Activated CD4-positive, alpha-beta T cell treated with anti-CD3 and anti-CD28 coated beads, Interleukin-2, amount 50 U/mL, for 16 hours (primary cell): Measurements from ENCODE around the gene CD81.
A peak's percentile ranks its signal among the peaks of the same experiment; 100 is the strongest.
"Not testable (repeated sequence)": the region's sequence is repeated elsewhere in the genome, so short reads cannot be mapped to it uniquely, and the experiment has no call there.

Source experiments
- DNase-seq: peaks from one replicate; pipeline ENCODE4 v3.0.0-alpha.2; 2020

The CD81 gene

GRCh38 chr11:2358754-2359442 is 18.2 kb upstream of the CD81 start:
- DNase-seq, result no peak

DNA sequence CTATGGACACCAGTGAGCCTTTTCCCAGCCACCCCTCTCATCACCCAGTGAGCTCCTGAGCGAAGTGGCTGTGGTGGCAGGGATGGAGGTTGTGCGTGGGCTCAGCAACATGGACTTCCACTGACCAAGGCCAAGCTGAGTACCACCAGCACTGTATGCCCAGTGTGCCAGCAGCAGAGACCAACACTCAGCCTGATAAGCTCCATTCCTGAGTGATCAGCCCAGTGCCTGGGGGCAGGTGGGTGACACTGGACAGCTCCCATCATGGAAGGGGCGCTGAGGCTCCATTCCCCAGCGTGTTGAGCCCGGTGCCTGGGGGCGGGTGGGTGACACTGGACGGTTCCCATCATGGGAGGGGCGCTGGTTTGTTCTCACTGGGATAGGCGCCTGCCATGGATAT is 17.6 kb upstream of the CD81 start:
- DNase-seq, result no peak

DNA sequence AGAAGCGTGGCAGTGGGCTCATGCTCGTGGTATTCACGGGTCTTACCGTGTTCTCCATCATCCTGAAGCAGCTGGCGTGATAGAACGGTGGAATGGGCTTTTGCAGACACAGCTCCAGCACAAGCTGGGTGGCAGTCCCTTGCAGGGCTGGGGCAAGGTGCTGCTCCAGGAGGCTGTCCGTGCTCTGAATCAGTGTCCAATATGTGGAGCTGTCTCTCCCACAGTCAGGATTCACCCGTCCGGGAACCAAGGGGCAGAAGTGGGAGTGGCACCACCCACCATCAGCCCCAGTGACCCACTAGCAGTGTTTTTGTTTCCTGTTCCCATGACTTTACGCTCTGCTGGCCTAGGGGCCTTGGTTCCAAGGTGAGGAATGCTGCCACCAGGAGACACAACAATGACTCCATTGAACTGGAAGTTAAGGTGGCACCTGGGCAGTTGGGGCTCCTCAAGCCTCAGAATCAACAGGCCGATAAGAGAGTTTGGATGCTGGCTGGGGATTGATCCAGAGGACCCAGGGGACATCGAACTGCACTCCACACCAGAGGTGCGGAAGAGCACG is 16.9 kb upstream of the CD81 start:
- DNase-seq, result no peak

- DNase-seq, result no peak
These were observed 15.5 kb upstream of the CD81 start for GRCh38 chr11:2361565-2361964.

DNA sequence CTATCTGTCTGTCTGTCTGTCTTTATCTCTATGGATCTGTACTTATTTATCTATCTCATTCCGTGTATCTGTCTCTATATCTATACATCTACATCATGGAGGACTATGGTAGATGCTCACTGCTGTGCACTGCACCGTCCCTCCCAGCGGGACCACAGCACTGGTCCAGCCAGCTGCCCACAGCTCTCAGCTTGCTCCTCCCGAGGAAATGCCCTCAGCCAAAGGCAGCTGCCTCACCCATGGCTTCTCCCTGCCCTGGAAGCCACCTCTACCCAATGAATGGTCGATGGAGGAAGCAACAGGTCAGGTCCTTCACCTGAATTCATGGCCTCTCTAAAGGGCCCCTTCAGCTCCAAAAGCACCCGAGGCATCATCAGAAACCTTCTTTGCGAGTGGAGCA is 14.7 kb upstream of the CD81 start:
- DNase-seq, result no peak

DNA sequence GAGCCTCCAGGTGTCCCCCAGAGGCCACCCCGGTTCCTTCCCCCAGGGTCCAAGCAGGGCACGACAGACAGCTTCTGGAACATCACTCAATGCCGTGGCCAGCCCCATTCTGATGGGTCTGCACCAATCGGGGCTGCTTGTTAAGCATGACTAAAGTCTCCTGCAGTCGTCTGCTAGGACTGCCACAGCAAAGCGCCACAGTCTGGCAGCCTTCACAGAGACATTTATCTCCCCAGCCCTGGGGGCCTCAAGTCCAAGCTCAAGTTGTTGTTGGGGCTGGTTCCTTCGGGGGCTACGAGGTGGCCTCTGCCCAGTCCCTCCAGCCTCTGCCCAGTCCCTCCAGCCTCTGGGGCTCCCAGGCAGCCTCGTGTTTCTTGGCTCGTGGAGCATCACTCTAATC is 14.0 kb upstream of the CD81 start:
- no peak for DNase-seq

DNA sequence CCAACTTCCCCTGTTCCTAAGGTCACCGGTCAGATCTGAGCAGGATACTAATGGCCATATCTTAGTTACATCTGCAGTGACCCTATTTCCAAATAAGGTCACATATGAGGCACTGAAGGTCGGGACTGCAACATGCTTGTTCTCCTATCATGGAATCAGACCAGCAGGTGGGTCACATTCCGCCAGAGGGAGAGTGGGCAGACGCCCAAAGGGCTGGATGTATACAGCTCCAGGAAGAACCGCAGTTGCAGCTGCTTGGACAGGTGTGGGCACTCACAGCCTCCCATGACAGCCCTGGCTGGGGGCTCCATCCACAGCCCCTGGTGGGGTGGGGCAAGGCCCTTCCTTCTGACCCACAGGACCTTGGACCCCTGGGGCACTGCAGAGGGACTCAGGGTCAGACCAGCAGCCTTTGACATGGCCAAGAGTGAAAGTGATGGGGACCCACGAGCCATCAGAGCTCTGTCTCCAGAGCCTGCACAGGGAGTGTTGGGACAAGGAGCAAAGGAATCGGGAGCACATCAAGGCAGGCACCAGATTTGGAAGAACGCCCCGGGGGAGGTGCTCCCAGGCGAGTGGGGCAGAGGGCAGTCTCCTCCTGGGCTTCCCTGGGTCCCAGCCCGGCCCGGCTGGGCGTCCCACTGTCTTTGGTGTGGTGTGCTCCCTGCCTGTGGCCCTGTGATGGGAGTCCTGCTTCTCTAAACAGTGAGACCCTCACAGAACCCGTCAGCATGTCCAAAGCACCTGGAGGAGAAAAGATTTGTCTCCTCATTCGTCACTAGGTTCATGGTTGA is 13.3 kb upstream of the CD81 start:
- no peak for DNase-seq

- not testable (repeated sequence) for DNase-seq
These were observed 12.7 kb upstream of the CD81 start for GRCh38 chr11:2364386-2364785.

DNA sequence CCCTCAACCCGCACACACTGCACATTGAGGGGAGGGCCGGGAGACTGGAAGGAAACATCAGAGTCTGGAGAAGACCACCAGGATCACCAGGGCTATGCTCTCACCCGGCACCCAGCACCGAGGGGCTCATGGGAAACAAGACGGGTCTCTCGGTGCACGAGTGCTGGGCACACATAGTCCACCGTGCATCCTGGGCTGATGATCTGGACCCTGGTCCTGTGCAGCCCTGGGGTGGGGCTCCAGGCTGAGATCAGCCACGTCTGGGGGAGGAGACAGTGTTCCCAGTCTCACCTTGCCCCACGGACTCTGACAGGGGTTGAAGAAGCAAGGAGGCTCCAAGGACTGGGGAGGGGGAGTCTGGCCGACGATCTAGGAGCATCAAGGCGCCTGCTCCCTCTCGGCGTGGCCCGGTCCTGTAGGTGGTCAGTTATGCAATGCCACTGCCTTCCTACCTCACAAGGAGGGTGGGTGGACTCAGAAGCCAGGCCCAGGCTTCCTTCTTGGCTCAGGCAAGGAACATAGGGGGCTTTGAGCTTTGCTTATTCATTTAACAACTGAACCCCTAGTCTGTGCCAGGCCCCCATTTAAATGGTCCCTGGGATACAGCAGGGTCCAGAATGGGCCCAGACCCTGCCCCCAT is 11.4 kb upstream of the CD81 start:
- DNase-seq, result no peak

GRCh38 chr11:2366276-2366675 is 10.8 kb upstream of the CD81 start:
- DNase-seq, result no peak

GRCh38 chr11:2366733-2367132 is 10.4 kb upstream of the CD81 start:
- DNase-seq, result no peak

DNA sequence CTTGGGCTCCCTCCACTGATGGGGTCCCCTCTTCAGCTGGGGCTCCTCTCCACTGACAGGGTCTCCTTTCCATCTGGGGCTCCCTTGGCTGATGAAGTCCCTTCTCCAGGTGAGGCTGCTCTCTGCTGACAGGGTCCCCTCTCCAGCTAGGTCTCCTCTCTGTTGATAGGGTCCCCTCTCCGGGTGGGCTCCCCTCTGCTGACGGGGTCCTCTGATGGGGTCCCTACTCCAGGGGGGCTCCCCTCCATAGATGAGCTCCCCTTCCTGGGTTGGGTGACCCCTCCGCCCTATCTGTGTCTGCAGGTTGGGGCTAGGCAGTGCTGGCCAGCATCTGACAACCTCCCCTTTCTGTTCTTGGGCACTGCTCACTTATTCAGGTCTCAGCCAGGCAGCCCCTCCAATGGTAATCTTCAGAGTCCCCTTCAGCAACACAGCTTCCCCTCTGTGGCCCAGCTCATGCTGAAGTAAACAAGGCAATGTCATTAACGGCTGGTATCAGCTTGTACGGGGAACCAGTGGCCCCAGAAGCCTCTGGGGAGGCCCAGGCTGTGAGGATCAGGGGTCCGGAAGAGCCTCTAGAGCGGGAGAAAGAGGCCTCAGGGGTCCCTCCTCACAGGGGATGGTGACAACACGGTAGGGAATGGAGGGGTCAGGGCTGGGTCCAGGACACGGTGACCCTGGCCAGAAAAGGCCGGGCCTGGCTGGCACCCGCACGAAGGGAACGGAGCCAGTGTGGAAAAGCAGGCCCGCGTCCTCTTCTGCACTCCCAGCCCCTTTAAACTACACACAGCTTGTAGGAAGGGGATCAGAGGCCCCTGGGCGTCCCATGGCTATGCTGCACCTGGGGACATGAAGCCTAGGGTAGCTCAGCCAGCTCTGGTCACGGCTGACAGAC is 9.6 kb upstream of the CD81 start:
- DNase-seq, result no peak

DNA sequence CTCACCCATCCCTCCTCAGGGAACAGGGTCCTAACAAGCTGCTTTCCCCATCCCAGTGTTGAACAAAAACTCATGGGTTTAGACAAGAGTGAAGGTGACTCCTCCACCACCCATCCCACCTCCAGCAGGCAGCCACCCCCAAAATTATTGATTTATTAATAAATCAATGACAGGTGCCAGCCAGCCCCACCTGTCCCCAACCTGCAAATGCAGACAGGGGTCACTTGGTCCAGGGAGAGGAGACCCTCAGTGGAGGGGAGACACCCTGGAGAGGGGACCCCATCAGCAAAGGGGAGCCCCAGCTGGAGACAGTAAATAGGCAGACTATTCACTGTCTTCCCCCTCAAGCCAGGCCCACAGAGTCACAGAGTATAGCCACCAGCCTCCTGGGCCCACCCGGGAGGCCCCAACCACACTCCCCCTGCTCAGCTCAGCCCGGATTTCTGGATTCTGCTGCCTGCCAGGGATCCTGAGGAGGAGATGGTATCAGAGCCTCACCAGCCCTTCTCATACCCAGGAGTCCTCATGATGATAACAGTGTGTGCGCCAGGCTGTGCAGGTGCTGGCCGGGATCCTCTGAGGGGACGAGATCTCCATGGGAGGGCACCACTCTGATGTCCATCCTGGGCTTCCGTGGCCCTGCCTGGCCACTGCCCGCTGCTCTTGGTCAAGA is 8.8 kb upstream of the CD81 start:
- no peak for DNase-seq

- no peak for DNase-seq
These were observed 8.3 kb upstream of the CD81 start for GRCh38 chr11:2368851-2369180.

DNA sequence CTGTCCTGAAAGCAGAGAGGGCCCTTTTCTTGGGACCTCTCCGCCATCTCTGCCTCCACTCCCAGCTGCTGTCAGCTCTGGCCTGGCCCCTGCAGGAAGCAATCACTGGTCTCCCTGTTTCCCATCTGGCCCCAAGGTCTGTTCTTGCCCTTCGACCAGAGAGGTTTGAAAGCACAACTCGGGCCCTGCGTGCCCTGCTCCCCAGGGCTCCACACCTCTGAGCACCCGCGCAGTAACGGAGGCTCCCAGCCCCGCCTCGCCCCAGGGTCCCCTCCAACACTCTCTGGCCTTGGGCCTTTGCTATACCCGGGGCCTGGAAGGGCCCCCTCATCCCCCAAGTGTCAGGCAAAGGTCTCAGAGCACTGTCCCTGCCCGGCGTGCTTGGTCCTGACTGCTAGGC is 7.8 kb upstream of the CD81 start:
- DNase-seq, result no peak

DNA sequence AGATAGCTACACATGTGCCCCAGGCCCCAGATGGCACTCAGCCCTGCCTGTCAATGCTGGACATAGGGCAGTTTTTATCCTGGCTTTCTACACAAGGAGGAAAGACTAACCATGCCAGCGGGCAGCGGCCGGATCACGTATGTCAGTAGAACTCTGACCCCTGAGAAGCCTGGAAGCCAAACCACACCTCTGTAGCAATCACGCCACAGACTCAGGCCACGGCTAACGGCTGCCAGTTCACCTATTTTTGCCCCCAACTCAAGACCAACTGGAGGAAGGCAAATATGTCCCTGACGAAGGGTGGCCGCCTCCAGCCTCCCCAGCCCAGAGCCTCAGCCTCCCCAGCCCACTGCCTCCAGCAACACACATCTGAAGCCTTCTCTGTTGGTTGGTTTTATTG is 7.2 kb upstream of the CD81 start:
- no peak for DNase-seq

DNA sequence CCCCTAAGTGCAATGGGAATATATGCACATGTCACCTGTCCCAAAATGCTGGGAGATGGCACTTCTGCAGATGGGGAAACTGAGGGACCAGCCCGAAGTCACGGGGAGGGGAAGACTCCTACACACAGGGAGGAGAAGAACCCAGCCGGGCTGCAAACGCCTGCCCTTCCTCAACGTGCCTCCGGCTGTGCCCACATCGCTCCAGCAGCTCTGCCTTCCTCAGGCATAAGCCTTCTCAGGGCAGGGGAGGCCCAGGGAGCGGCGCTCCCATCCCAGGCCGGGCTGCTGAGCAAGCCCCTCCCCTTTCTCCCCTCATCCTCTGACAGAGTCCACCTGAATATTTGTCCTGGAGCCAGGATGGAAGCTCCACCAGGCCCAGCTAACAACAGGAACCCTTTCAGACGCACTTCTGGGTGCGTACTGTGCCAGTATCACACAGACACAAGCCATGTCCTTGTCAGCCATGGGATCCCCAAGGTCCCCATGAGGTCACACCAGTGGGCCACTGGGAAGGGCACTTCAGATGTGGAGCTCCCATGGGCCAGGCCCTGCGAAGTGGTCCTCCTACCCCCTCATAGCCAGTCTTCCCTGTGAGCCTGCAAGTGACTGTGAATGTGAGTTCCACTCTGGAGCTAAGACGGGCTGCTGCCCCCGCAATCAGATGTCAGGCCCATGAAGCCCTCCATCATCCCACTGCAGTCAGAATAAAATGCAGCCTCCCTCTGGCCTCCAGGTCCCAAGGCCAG is 2.5 kb upstream of the CD81 start:
- DNase-seq, result no peak

DNA sequence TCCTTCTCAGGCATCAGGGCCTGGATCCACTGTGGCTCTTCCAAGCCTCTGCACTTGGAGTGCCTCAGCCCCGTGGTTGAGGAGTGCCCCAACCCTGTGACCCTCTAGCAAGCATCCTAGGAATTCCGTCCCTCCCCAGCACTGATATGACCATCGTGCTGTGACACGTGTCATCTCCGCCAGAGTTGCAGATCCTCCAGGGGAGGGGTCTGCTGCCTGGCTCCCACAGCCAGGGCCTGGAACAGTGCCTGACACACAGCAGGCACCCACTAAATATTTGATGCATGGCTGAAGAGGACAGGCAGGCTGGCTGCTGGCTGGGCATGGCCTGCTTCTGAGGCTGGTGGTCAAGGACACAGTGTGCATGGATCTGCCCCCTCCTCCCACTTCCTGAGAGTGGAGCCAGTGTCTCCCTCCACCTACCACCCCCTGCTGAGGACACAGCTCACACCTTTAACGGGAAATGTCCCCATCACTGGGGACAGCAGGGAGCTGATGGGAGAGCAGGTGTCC is 1.7 kb upstream of the CD81 start:
- DNase-seq, result no peak

DNA sequence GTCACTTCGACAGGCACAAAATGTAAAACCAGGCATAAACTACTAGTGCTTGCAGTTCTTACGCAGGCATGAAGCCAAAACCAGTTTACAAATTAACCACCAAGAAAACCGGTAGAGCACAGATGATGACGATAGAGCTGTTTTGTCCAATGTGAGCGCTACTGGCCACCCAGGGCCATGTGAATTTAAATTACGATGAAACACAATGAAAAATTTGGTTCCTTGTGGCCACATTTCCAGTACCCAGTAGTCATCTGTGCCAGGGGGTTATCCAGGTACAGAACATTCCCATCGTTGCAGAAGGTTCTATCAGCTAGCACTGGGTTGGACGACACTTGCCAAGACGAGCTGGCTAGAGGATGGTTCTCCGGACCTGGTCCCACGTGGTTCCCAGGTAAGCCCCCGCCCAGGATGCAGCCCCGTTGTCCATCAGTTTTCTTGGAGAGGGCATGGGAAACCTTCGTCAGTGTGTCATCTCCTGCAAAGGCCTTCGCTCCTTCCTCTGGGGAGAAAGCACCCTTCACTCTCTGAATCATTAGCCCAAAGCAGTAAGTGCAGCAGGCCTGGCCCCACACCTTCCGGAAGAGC is 1.1 kb upstream of the CD81 start:
- DNase-seq, result no peak

- peak; percentile 44 for DNase-seq
These were observed 667 bp downstream of the CD81 start for GRCh38 chr11:2377511-2378443.
